B cell (primary cell): ENCODE measurements around the gene KMO. TPM values are rescaled to one million over a fixed set of nuclear protein-coding genes. Genes with fewer than 3 reads are reported as not detected.

ENCODE experiments used
- ATAC-seq: fragments of 200-7000 bp; cut with Tn5 transposase; one replicate; pipeline ENCODE4 v1.10.0; 2021; ENCODE audit warnings: low read depth, mild to moderate bottlenecking, moderate number of reproducible peaks, moderate library complexity
- CTCF ChIA-PET: fragments of 350-600 bp; sonication (Branson Sonifier 250); formaldehyde crosslinking; loops from one replicate; lab custom pipeline; 2021; ENCODE audit warnings: antibody characterized with exemption, inconsistent platforms; lab: Charles Lee
- POLR2A ChIA-PET: fragments of 350-600 bp; sonication (Branson Sonifier 250); formaldehyde crosslinking; loops from one replicate; lab custom pipeline; 2021; ENCODE audit warnings: antibody characterized with exemption; lab: Charles Lee
- DNase-seq: peaks from one replicate; pipeline ENCODE4 v3.0.0; 2013
- H2AFZ ChIP-seq: 2 replicates; pipeline ENCODE4 v1.6.1; 2012; ENCODE audit warnings: mild to moderate bottlenecking, low read depth, low read length; ENCODE audit not compliant: insufficient read depth, poor library complexity, severe bottlenecking
- H3K27ac ChIP-seq, 2 donors: 1 replicate in 1 of 2; 2 replicates in 1 of 2; pipeline ENCODE4 v1.5.1; 2012 to 2013; ENCODE audit warnings: low read length in 2 of 2, mild to moderate bottlenecking in 2 of 2, moderate library complexity in 1 of 2
- H3K27me3 ChIP-seq, 4 experiments: fragments of 200-600 bp in 1 of 4; sonication (generic) in 1 of 4; replicated peaks in 1 of 4; 1 replicate in 2 of 4; 2 replicates in 2 of 4; pipeline versions ENCODE4 v1.6.1 to v1.7.0; 2013 to 2016; ENCODE audit warnings: low read length in 3 of 4, mild to moderate bottlenecking in 2 of 4, mixed read lengths in 1 of 4, moderate library complexity in 1 of 4; ENCODE audit not compliant: insufficient read depth in 4 of 4, control insufficient read depth in 3 of 4; ENCODE audit errors: control extremely low read depth in 1 of 4
- H3K36me3 ChIP-seq, 2 experiments: replicated peaks in 1 of 2; 1 replicate in 1 of 2; 2 replicates in 1 of 2; pipeline versions ENCODE4 v1.6.1 to v1.7.1; 2013; ENCODE audit warnings: low read length in 1 of 2; ENCODE audit not compliant: insufficient read depth in 2 of 2, control insufficient read depth in 1 of 2; ENCODE audit errors: control extremely low read depth in 1 of 2, extremely low read depth in 1 of 2
- H3K4me1 ChIP-seq, 2 donors: fragments of 200-600 bp in 1 of 2; sonication (generic) in 1 of 2; 1 replicate in 1 of 2; 2 replicates in 1 of 2; pipeline versions ENCODE4 v1.5.1 to v1.6.1; 2013 to 2017; ENCODE audit warnings: low read length in 2 of 2; ENCODE audit not compliant: control insufficient read depth in 2 of 2, insufficient read depth in 2 of 2
- H3K4me2 ChIP-seq: replicated peaks from 2 replicates; pipeline ENCODE3; 2012; ENCODE audit warnings: mild to moderate bottlenecking, low read depth, low read length; ENCODE audit not compliant: poor library complexity, severe bottlenecking
- H3K4me3 ChIP-seq, 5 experiments: fragments of 200-600 bp in 1 of 5; sonication (generic) in 1 of 5; 1 replicate in 3 of 5; 2 replicates in 2 of 5; pipeline versions ENCODE4 v1.5.1 to v1.7.0; 2011 to 2016; ENCODE audit warnings: low read length in 4 of 5, mild to moderate bottlenecking in 4 of 5, low read depth in 2 of 5, control low read depth in 1 of 5, moderate library complexity in 1 of 5; ENCODE audit not compliant: insufficient read depth in 1 of 5; ENCODE audit errors: control extremely low read depth in 1 of 5, extremely low read depth in 1 of 5
- H3K79me2 ChIP-seq: fragments of 200-600 bp; sonication (generic); one replicate; pipeline ENCODE4 v1.6.0; 2016; ENCODE audit warnings: low read length; ENCODE audit not compliant: control insufficient read depth, insufficient read depth
- H3K9ac ChIP-seq: fragments of 200-600 bp; sonication (generic); 2 replicates; pipeline ENCODE4 v1.6.1; 2017; ENCODE audit warnings: mild to moderate bottlenecking, low read length, moderate library complexity
- H3K9me3 ChIP-seq, 3 donors: one replicate each; pipeline versions ENCODE4 v1.6.1 to v1.7.1; 2013; ENCODE audit warnings: low read length in 2 of 3; ENCODE audit not compliant: control insufficient read depth in 2 of 3, insufficient read depth in 1 of 3; ENCODE audit errors: control extremely low read depth in 1 of 3
- H4K20me1 ChIP-seq: 2 replicates; pipeline ENCODE4 v1.6.0; 2012; ENCODE audit warnings: mild to moderate bottlenecking, low read length; ENCODE audit not compliant: insufficient read depth, control insufficient read depth, poor library complexity, severe bottlenecking
- H3K27ac Mint-ChIP-seq: one replicate; pipeline ENCODE4 v1.8.0; 2021; ENCODE audit warnings: mixed read lengths
- H3K27me3 Mint-ChIP-seq: one replicate; pipeline ENCODE4 v1.8.0; 2021; ENCODE audit warnings: mixed read lengths
- H3K4me1 Mint-ChIP-seq: one replicate; pipeline ENCODE4 v1.8.0; 2021; ENCODE audit warnings: mixed read lengths
- H3K4me3 Mint-ChIP-seq: one replicate; pipeline ENCODE4 v1.8.0; 2021; ENCODE audit warnings: mixed read lengths
- H3K9me3 Mint-ChIP-seq: one replicate; pipeline ENCODE4 v1.8.0; 2022; ENCODE audit warnings: mixed read lengths; ENCODE audit not compliant: insufficient read depth
- EZH2 ChIP-seq: IDR thresholded peaks from 2 replicates; pipeline ENCODE4 v1.6.1; 2012; ENCODE audit warnings: borderline replicate concordance, low read depth, mild to moderate bottlenecking, moderate library complexity, low read length; ENCODE audit not compliant: insufficient read depth, poor library complexity, severe bottlenecking
- WGBS: methylation state at CpG from one replicate; pipeline ENCODE4 v1.1.5; 2013; ENCODE audit warnings: missing lambda C conversion rate; ENCODE audit not compliant: insufficient coverage; 5-methylcytosine and 5-hydroxymethylcytosine counted together
- intact Hi-C: fragments of 100-400 bp; cut with micrococcal nuclease; formaldehyde crosslinking; loops from one replicate; pipeline ENCODE4 v1.10.0; 2022
- polyA plus RNA-seq: library from polyadenylated mRNA; depleted of rRNA; stranded (reverse); fragments of >200 nt; gene quantifications from 2 replicates; pipeline ENCODE4 v1.2.3, GENCODE V29; 2012
- total RNA-seq, 2 donors: library from RNA; stranded (reverse); fragments of 120-200 nt in 1 of 2; gene quantifications; 1 replicate in 1 of 2; 2 replicates in 1 of 2; pipeline versions ENCODE4 v1.2.3 to v1.2.4, GENCODE V29; 2013 to 2022
- TF ChIP-seq, protein P1 (sequence below): fragments of 200-600 bp; IDR thresholded peaks from one replicate; pipeline ENCODE4 v1.8.0; 2022; ENCODE audit warnings: antibody characterized with exemption, mild to moderate bottlenecking

The KMO gene
- total and polyA plus RNA-seq, 2 donors (not counting 1 experiment from before 2014, with no cell fraction given), result 14.0 to 34.0 TPM

DNA sequence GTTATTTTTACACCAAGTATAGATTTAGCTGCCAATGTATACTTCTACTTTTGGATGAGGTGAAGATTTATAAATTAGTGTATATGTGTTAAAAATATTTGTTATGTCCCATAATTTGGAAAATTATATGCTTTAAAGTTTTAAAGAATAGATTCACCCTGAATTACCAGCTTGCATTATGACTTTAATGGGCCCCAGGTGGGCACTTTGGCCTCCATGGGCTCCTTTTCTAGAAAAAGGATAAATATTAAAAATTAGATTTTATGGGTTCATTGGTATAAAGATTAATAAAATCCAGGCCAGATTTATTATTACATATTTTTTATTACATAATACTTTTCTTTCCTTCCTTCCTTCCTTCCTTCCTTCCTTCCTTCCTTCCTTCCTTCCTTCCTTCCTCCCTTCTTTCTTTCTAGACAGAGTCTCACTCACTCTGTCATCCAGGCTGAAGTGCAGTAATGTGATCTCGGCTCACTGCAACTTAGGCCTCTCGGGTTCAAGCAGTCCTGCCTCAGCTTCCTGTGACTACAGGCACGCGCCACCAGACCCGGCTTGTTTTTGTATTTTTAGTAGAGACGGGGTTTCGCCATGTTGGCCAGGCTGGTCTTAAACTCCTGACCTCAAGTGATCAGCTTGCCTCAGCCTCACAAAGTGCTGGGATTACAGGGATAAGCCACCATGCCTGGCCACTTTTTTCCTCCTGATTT is 21.9 kb downstream of the KMO start:
- no peaks in the 10 kb centered on the region for H4K20me1 ChIP-seq
- H3K9me3 ChIP-seq, result peaks cover 0 to 4% (median 0%) of the 10 kb centered on the region in 3 donors
- TF ChIP-seq, protein P1, sequence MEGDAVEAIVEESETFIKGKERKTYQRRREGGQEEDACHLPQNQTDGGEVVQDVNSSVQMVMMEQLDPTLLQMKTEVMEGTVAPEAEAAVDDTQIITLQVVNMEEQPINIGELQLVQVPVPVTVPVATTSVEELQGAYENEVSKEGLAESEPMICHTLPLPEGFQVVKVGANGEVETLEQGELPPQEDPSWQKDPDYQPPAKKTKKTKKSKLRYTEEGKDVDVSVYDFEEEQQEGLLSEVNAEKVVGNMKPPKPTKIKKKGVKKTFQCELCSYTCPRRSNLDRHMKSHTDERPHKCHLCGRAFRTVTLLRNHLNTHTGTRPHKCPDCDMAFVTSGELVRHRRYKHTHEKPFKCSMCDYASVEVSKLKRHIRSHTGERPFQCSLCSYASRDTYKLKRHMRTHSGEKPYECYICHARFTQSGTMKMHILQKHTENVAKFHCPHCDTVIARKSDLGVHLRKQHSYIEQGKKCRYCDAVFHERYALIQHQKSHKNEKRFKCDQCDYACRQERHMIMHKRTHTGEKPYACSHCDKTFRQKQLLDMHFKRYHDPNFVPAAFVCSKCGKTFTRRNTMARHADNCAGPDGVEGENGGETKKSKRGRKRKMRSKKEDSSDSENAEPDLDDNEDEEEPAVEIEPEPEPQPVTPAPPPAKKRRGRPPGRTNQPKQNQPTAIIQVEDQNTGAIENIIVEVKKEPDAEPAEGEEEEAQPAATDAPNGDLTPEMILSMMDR, result no peak
- no peak for TF ChIP-seq EZH2
- ChIA-PET POLR2A (no interaction called here), CTCF (interaction anchor here (0.5 to 1.2 kb wide), 7 partner anchors 11 to 397 kb away, joined by 3 to 6 read pairs (median 3); partner anchors contain the start of gene KMO)
- H3K4me3 ChIP-seq, result no peak overlapping the region
- peaks cover 53% of the 10 kb centered on the region for H3K4me1 Mint-ChIP-seq
- 80% methylated on average over 7 of the region's 7 CpGs for WGBS
- no peak for ATAC-seq
- intact Hi-C loops, result loop anchor here (5.0 kb wide), 2 partner anchors 43 to 73 kb away; no protein-coding TSS in a partner anchor
- H3K27me3 ChIP-seq, result no peaks in the 10 kb centered on the region
- no peak overlapping the region for H3K27ac ChIP-seq
- H2AFZ ChIP-seq, result no peak overlapping the region
- no peak overlapping the region for H3K9ac ChIP-seq
- H3K79me2 ChIP-seq, result peaks cover 24% of the 10 kb centered on the region
- no peak for DNase-seq
- H3K4me1 ChIP-seq, result peaks cover 39 to 41% of the 10 kb centered on the region in 2 donors
- no peaks in the 10 kb centered on the region for H3K9me3 Mint-ChIP-seq
- H3K36me3 ChIP-seq, result peaks cover 1 to 35% of the 10 kb centered on the region in 2 experiments
- H3K4me3 Mint-ChIP-seq, result peak overlapping the region; percentile 19
- H3K27ac Mint-ChIP-seq, result peak overlapping the region; percentile 65
- peaks cover 3% of the 10 kb centered on the region for H3K27me3 Mint-ChIP-seq
- H3K4me2 ChIP-seq, result no peak overlapping the region

DNA sequence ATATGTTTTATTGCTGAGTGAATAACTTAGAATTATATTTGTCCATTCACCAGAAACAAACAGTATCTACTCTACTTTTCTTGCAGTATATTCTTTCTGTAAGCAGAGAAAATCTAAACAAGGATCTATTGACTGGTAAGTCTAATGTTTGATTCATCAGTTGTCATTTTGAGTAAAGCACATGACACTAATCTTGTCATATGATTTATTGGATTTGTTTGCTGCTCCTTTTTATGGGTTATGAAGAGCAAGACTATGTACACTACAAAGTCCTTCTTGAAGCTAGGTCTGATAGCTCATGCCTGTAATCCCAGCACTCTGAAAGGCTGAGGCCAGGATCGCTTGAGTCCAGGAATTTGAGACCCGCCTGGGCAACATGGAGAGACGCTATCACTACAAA is 23.3 kb downstream of the KMO start:
- Histone ChIP-seq H3K9ac (no peak overlapping the region), H3K4me1 (peaks cover 28 to 36% of the 10 kb centered on the region in 2 donors), H4K20me1 (no peaks in the 10 kb centered on the region), H3K27me3 (no peaks in the 10 kb centered on the region), H3K4me2 (no peak overlapping the region), H3K79me2 (peaks cover 22% of the 10 kb centered on the region), H3K27ac (no peak overlapping the region), H3K4me3 (no peak overlapping the region), H3K36me3 (peaks cover 1 to 36% of the 10 kb centered on the region in 2 experiments), H2AFZ (no peak overlapping the region), H3K9me3 (peaks cover 0 to 4% (median 0%) of the 10 kb centered on the region in 3 donors)
- ChIA-PET POLR2A (interaction anchor here (1.2 to 1.7 kb wide), 2 partner anchors 36 to 85 kb away, joined by 3 to 4 read pairs; partner anchors contain the start of genes CHML, FH and OPN3), CTCF (interaction anchor here (1.3 to 1.6 kb wide), 2 partner anchors 9 to 55 kb away, joined by 3 to 9 read pairs; no protein-coding TSS in a partner anchor)
- Mint-ChIP-seq H3K27me3 (peaks cover 3% of the 10 kb centered on the region), H3K9me3 (no peaks in the 10 kb centered on the region), H3K4me3 (no peak overlapping the region), H3K27ac (no peak overlapping the region), H3K4me1 (peaks cover 43% of the 10 kb centered on the region)
- DNase-seq (no peak), ATAC-seq (no peak)
- intact Hi-C loops, result no loop called here
- WGBS, result 100% methylated on average over 1 of the region's 3 CpGs
- TF ChIP-seq, protein P1, result no peak
- TF ChIP-seq EZH2, result no peak
